Astrocyte (in vitro differentiated cells and primary cell): Measurements from ENCODE around the gene JMJD7.

Experiments used
- CTCF ChIP-seq: IDR thresholded peaks from 2 replicates; pipeline ENCODE4 v1.5.1; 2011; ENCODE audit warnings: low read depth, mild to moderate bottlenecking, inconsistent platforms, low read length, moderate library complexity; ENCODE audit not compliant: insufficient read depth
- EZH2 ChIP-seq: IDR thresholded peaks from 2 replicates; pipeline ENCODE4 v1.6.1; 2012; ENCODE audit warnings: mild to moderate bottlenecking, low read length, inconsistent platforms; ENCODE audit not compliant: insufficient read depth

- TF ChIP-seq CTCF, result no peak
- TF ChIP-seq EZH2, result no peak
Observed at GRCh38 chr15:41804916-41805666, 22.8 kb upstream of the JMJD7 start.
